Panc1 (cell line): ENCODE data around the gene GRAMD2A. TPM values are rescaled to one million over a fixed set of nuclear protein-coding genes. Genes with fewer than 3 reads are reported as not detected.

ENCODE experiments used
- ATAC-seq: fragments of 200-7000 bp; cut with Tn5 transposase; 2 replicates; pipeline ENCODE4 v1.9.1; 2020; ENCODE audit warnings: mild to moderate bottlenecking, moderate library complexity
- BruUV-seq: library from RNA; stranded (reverse); fragments of 400-500 nt; replicated peaks from 2 replicates; lab custom pipeline; 2021; lab: Mats Ljungman, UMichigan
- CTCF ChIA-PET: fragments of 300-600 bp; sonication (Branson Sonifier 250); formaldehyde crosslinking; loops from one replicate; lab custom pipeline; 2022; ENCODE audit warnings: antibody characterized with exemption; lab: Charles Lee
- POLR2A ChIA-PET: fragments of 300-600 bp; sonication (Branson Sonifier 250); formaldehyde crosslinking; loops from one replicate; lab custom pipeline; 2022; ENCODE audit warnings: antibody characterized with exemption; lab: Charles Lee
- DNase-seq: peaks from one replicate; pipeline ENCODE4 v3.0.0-alpha.2; 2010; ENCODE audit warnings: low read depth, low spot score
- H3K27ac ChIP-seq: 2 replicates; pipeline ENCODE4 v1.5.1; 2011; ENCODE audit warnings: mild to moderate bottlenecking, low read length, inconsistent platforms
- H3K27me3 ChIP-seq: fragments of 200-500 bp; sonication (Bioruptor generic); 2 replicates; pipeline ENCODE4 v1.6.0; 2014; ENCODE audit warnings: low read length, inconsistent platforms; ENCODE audit not compliant: control insufficient read depth, insufficient read depth
- H3K36me3 ChIP-seq: fragments of 200-500 bp; sonication (Bioruptor generic); 2 replicates; pipeline ENCODE4 v1.5.1; 2014; ENCODE audit warnings: inconsistent platforms, mild to moderate bottlenecking, low read length, moderate library complexity; ENCODE audit not compliant: control insufficient read depth, insufficient read depth
- H3K4me1 ChIP-seq: 2 replicates; pipeline ENCODE4 v1.5.1; 2011; ENCODE audit warnings: inconsistent platforms, mild to moderate bottlenecking, low read length, moderate library complexity; ENCODE audit not compliant: control insufficient read depth, insufficient read depth
- H3K4me3 ChIP-seq, 2 experiments: 2 replicates each; pipeline ENCODE4 v1.5.1; 2011 to 2012; ENCODE audit warnings: low read depth in 2 of 2, low read length in 2 of 2, mild to moderate bottlenecking in 2 of 2, inconsistent platforms in 1 of 2, moderate library complexity in 1 of 2
- H3K9me3 ChIP-seq: fragments of 200-500 bp; sonication (Bioruptor generic); 2 replicates; pipeline ENCODE4 v1.5.1; 2014; ENCODE audit warnings: low read depth, mild to moderate bottlenecking, inconsistent platforms, low read length, moderate library complexity; ENCODE audit not compliant: control insufficient read depth, insufficient read depth
- POLR2AphosphoS5 ChIP-seq: IDR thresholded peaks from 2 replicates; pipeline ENCODE4 v1.6.1; 2012; ENCODE audit warnings: mild to moderate bottlenecking, low read depth, low read length, moderate library complexity
- SIN3A ChIP-seq: IDR thresholded peaks from 2 replicates; pipeline ENCODE4 v1.6.1; 2012; ENCODE audit warnings: low read depth, mild to moderate bottlenecking, low read length, moderate library complexity, borderline replicate concordance; ENCODE audit not compliant: insufficient read depth
- TCF7L2 ChIP-seq: IDR thresholded peaks from 2 replicates; pipeline ENCODE4 v1.6.1; 2011; ENCODE audit warnings: mild to moderate bottlenecking, low read depth, low read length, inconsistent platforms
- in situ Hi-C: cut with HindIII; loops from 2 replicates; pipeline ENCODE4 v1.10.0; 2016; ENCODE audit warnings: low sequenced_read_pairs, low pct_unique_long_range_greater_than_20kb
- intact Hi-C: fragments of 100-400 bp; cut with micrococcal nuclease; formaldehyde crosslinking; loops from one replicate; pipeline ENCODE4 v1.10.0; 2022; ENCODE audit not compliant: unreplicated experiment
- total RNA-seq: library from RNA; stranded (reverse); gene quantifications from one replicate; pipeline ENCODE4 v1.2.1, GENCODE V29; 2021; ENCODE audit not compliant: unreplicated experiment
- TF ChIP-seq, protein P1 (sequence below): fragments of 450-650 bp; IDR thresholded peaks from 2 replicates; pipeline ENCODE4 v1.5.1; 2017; ENCODE audit warnings: mild to moderate bottlenecking
- TF ChIP-seq, protein P2 (sequence below), 2 experiments: IDR thresholded peaks; 2 replicates each; pipeline ENCODE4 v1.6.1; 2011 to 2012; ENCODE audit warnings: low read depth in 2 of 2, control low read depth in 1 of 2, low read length in 1 of 2, mild to moderate bottlenecking in 1 of 2, moderate library complexity in 1 of 2; ENCODE audit not compliant: insufficient read depth in 1 of 2

The GRAMD2A gene
- total RNA-seq, 1 experiment from 2014 or later = 1.3 TPM

DNA sequence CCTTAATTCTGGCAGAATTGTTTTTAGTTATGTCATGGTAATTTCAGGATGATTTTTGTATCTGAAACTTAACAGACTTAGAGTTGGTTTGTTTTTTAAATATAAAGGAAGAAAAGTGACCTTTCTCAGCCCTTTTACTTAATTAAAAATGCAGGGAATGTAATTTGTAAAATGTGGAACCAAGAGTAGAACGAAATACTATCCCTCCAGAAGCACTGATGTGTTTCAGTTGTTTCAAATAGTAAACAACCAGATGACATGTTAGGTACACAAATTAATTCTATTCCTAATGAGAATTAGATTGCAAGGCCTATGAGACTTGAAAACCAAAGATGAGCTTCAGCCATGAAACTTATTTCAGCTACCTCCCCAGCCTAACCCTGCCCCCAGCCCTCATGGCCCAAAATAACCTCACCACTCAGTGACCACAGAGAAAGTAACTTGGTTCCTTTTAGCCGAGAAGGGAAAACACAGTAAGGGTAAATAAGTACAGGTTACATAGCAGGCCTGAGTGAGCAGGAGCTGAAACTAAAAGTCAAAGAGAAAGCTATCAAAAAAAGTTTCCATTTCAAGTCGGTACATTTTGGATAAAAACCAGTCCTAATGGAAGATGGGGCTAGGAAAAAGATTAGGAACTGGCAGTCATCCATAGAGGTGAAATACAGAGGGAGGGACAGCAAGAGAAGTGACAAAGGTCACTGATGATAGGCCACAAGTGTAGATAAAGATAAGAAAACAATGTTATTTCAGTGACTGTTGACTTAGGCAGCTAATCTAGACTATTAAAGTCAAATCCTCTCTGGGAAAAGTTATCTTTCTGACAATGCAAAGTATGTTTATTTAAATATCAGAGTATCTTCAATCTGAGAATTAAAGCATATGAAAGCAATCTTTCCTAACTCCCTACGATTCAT lies 56.2 kb downstream of the GRAMD2A start:
- Histone ChIP-seq H3K9me3 (no peaks in the 10 kb centered on the region), H3K36me3 (no peaks in the 10 kb centered on the region), H3K4me1 (no peaks in the 10 kb centered on the region), H3K27ac (no peak overlapping the region), H3K27me3 (no peaks in the 10 kb centered on the region), H3K4me3 (no peak overlapping the region)
- TF ChIP-seq, protein P1, sequence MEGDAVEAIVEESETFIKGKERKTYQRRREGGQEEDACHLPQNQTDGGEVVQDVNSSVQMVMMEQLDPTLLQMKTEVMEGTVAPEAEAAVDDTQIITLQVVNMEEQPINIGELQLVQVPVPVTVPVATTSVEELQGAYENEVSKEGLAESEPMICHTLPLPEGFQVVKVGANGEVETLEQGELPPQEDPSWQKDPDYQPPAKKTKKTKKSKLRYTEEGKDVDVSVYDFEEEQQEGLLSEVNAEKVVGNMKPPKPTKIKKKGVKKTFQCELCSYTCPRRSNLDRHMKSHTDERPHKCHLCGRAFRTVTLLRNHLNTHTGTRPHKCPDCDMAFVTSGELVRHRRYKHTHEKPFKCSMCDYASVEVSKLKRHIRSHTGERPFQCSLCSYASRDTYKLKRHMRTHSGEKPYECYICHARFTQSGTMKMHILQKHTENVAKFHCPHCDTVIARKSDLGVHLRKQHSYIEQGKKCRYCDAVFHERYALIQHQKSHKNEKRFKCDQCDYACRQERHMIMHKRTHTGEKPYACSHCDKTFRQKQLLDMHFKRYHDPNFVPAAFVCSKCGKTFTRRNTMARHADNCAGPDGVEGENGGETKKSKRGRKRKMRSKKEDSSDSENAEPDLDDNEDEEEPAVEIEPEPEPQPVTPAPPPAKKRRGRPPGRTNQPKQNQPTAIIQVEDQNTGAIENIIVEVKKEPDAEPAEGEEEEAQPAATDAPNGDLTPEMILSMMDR = no peak
- TF ChIP-seq SIN3A = no peak
- TF ChIP-seq TCF7L2 = no peak
- TF ChIP-seq, protein P2, sequence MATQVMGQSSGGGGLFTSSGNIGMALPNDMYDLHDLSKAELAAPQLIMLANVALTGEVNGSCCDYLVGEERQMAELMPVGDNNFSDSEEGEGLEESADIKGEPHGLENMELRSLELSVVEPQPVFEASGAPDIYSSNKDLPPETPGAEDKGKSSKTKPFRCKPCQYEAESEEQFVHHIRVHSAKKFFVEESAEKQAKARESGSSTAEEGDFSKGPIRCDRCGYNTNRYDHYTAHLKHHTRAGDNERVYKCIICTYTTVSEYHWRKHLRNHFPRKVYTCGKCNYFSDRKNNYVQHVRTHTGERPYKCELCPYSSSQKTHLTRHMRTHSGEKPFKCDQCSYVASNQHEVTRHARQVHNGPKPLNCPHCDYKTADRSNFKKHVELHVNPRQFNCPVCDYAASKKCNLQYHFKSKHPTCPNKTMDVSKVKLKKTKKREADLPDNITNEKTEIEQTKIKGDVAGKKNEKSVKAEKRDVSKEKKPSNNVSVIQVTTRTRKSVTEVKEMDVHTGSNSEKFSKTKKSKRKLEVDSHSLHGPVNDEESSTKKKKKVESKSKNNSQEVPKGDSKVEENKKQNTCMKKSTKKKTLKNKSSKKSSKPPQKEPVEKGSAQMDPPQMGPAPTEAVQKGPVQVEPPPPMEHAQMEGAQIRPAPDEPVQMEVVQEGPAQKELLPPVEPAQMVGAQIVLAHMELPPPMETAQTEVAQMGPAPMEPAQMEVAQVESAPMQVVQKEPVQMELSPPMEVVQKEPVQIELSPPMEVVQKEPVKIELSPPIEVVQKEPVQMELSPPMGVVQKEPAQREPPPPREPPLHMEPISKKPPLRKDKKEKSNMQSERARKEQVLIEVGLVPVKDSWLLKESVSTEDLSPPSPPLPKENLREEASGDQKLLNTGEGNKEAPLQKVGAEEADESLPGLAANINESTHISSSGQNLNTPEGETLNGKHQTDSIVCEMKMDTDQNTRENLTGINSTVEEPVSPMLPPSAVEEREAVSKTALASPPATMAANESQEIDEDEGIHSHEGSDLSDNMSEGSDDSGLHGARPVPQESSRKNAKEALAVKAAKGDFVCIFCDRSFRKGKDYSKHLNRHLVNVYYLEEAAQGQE (IDR thresholded peaks at IDR 0.05; ENCODE audit: insufficient read depth in 1 of 2, low read depth in 2 of 2, low read length in 1 of 2) = no peak
- TF ChIP-seq POLR2AphosphoS5 = no peak
- no peak for DNase-seq
- intact Hi-C loops = no loop called here
- CTCF ChIA-PET = no interaction called here
- no TSS peak for BruUV-seq
- POLR2A ChIA-PET = interaction anchor here (0.5 kb wide), 1 partner anchor 235 kb away, joined by 4 read pairs; no protein-coding TSS in a partner anchor
- no peak for ATAC-seq
- in situ Hi-C loops = no loop called here

DNA sequence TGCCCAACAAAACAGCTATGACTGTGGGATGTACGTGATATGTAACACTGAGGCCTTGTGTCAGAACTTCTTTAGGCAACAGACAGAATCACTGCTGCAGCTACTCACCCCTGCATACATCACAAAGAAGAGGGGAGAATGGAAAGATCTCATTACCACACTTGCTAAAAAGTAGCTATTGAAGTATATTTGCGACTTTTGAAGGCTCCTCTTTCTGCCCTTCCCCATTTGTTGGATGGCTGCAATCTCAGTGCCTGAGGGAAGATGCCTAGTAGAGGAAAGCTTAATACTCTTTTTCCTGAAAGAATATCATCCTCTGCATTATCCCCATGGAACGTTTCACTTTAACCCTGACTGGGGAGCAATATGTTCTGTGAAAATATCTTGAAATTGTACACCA lies 57.5 kb downstream of the GRAMD2A start:
- ChIA-PET CTCF (no interaction called here), POLR2A (interaction anchor here (0.5 kb wide), 1 partner anchor 322 kb away, joined by 4 read pairs; no protein-coding TSS in a partner anchor)
- Histone ChIP-seq H3K27ac (no peak overlapping the region), H3K4me1 (0 out of 2 replicates have a peak, but pooled peaks cover 3% of the 10 kb centered on the region), H3K27me3 (no peaks in the 10 kb centered on the region), H3K4me3 (no peak overlapping the region), H3K36me3 (no peaks in the 10 kb centered on the region), H3K9me3 (no peaks in the 10 kb centered on the region)
- no TSS peak for BruUV-seq
- TF ChIP-seq, protein P2 (IDR thresholded peaks at IDR 0.05; ENCODE audit: insufficient read depth in 1 of 2, low read depth in 2 of 2, low read length in 1 of 2) = no peak
- TF ChIP-seq, protein P1 = no peak
- TF ChIP-seq POLR2AphosphoS5 = no peak
- TF ChIP-seq TCF7L2 = no peak
- TF ChIP-seq SIN3A = no peak
- intact Hi-C loops = no loop called here
- DNase-seq = no peak
- ATAC-seq = no peak
- in situ Hi-C loops = no loop called here
